ENCODE data around the gene FMNL3. TPM values are rescaled to one million over a fixed set of nuclear protein-coding genes. Genes with fewer than 3 reads are reported as not detected.

Gene FMNL3
- total and polyA plus RNA-seq, 9 donors: 19.9 to 39.3 (median 26.3) TPM

DNA sequence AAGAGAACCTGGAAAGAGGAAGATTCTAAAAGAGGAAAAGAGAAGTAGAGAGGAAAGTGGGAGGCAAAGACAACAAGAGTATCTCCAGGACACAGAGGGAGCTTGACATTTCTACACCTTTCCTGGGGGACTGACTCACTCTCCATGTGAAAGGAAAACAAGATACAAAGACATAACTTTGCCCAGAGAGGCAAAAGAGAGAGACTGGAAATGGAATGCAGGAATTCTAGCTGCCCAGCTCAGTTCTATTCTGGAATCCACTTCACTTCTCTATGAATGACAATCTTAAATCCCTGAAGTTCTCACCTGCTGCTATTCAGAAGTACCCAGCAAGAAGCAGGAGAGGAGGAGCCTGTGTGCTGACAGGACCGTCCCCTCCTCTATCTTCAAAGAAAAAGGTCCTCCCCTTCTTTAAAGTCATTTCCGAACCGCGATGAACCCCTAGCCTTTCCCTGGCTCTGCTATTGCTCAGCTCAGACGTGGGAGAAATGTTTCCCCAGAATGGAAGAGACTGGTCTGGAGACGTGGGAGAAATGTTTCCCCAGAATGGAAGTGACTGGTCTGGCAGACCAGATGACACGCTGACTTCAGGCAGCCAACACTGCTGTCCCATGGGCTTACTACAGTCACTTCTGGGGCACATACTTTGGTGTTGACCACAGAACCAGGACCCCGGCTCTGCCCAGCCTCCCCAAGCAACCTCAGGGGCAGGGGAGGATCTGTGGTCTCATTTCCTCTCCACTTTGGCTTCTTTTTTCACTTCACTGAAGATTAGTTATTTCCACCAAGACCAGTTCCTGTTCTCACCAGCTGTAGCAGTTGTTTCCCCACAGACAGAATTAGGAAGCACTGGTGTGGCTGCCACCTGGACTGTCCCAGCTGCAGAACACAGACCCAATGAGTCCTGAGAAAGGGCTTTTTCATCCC lies 8.3 kb downstream of the FMNL3 start:
- H3K27ac ChIP-seq (ENCODE audit: low read length): peak overlapping the region; percentile 81
- peak overlapping the region; percentile 13 for H3K4me3 ChIP-seq (ENCODE audit: low read length)
- peaks cover 30% of the 10 kb centered on the region for H3K4me1 ChIP-seq (ENCODE audit: control insufficient read depth, insufficient read depth, low read length)
- no peaks in the 10 kb centered on the region for H3K27me3 ChIP-seq (ENCODE audit: control insufficient read depth, insufficient read depth, low read length)
- peak; percentile 83 for DNase-seq
- WGBS (ENCODE audit: insufficient coverage): 12% methylated on average over 3 of the region's 8 CpGs
- H3K36me3 ChIP-seq (ENCODE audit: control insufficient read depth, insufficient read depth, low read length): no peaks in the 10 kb centered on the region
- no peaks in the 10 kb centered on the region for H3K9me3 ChIP-seq (replicated peaks; ENCODE audit: control insufficient read depth, low read depth, low read length)

DNA sequence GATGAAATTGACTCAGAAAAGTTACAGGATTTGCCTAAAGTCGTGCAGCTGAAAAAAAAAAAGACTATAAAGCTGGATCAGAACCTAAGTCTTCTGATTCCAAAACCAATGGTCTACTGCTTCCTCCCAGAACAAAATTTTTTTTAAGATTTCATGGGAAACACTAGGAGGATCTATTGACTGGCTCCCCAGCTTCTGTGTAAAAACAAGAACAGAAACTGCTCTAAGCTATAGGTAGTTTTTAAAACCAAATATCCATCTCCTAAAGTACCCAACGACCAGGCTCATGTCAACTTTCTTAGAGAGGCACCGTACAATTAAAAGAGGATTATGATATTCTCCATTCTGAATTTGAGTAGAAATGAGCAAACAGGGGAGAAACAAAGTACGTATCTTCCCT lies 9.4 kb downstream of the FMNL3 start:
- Histone ChIP-seq H3K9me3 (replicated peaks; ENCODE audit: control insufficient read depth, low read depth, low read length) (no peaks in the 10 kb centered on the region), H3K4me3 (ENCODE audit: low read length) (no peak overlapping the region), H3K27ac (ENCODE audit: low read length) (no peak overlapping the region), H3K36me3 (ENCODE audit: control insufficient read depth, insufficient read depth, low read length) (no peaks in the 10 kb centered on the region), H3K4me1 (ENCODE audit: control insufficient read depth, insufficient read depth, low read length) (peaks cover 20% of the 10 kb centered on the region), H3K27me3 (ENCODE audit: control insufficient read depth, insufficient read depth, low read length) (no peaks in the 10 kb centered on the region)
- no CpG with 5 or more reads among the region's 4 CpGs for WGBS (ENCODE audit: insufficient coverage)
- DNase-seq: no peak

- Histone ChIP-seq H3K27ac (ENCODE audit: low read length) (no peak overlapping the region), H3K36me3 (ENCODE audit: control insufficient read depth, insufficient read depth, low read length) (no peaks in the 10 kb centered on the region), H3K4me3 (ENCODE audit: low read length) (no peak overlapping the region), H3K27me3 (ENCODE audit: control insufficient read depth, insufficient read depth, low read length) (no peaks in the 10 kb centered on the region), H3K9me3 (replicated peaks; ENCODE audit: control insufficient read depth, low read depth, low read length) (no peaks in the 10 kb centered on the region), H3K4me1 (ENCODE audit: control insufficient read depth, insufficient read depth, low read length) (peaks cover 13% of the 10 kb centered on the region)
- DNase-seq: no peak
Observed at GRCh38 chr12:49696723-49697122, 10.5 kb downstream of the FMNL3 start.

DNA sequence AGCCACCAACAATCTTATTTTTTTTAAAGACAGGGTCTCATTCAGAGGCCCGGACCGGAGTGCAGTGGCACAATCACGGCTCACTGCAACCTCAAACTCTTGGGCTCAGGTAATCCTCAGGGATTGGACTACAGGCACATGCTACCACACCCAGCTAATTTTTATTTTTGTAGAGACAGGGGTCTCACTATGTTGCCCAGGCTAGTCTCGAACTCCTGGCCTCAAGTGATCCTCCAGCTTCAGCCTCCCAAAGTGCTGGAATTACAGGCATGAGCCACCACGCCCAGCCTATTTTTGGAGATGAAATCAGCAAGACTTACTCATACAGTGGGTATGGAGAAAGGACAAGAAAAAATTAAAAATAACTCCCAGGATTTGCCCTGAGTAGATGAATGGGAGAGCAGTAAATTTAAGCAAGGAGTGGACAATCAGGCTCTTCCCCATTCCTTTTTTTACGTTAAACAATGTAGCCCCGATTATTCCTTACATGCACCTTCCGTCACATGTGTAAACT lies 13.2 kb downstream of the FMNL3 start:
- H3K27ac ChIP-seq (ENCODE audit: low read length): no peak overlapping the region
- H3K36me3 ChIP-seq (ENCODE audit: control insufficient read depth, insufficient read depth, low read length): no peaks in the 10 kb centered on the region
- peaks cover 14% of the 10 kb centered on the region for H3K4me1 ChIP-seq (ENCODE audit: control insufficient read depth, insufficient read depth, low read length)
- WGBS (ENCODE audit: insufficient coverage): 100% methylated on average over 3 of the region's 8 CpGs
- DNase-seq: no peak
- H3K27me3 ChIP-seq (ENCODE audit: control insufficient read depth, insufficient read depth, low read length): no peaks in the 10 kb centered on the region
- no peaks in the 10 kb centered on the region for H3K9me3 ChIP-seq (replicated peaks; ENCODE audit: control insufficient read depth, low read depth, low read length)
- no peak overlapping the region for H3K4me3 ChIP-seq (ENCODE audit: low read length)

DNA sequence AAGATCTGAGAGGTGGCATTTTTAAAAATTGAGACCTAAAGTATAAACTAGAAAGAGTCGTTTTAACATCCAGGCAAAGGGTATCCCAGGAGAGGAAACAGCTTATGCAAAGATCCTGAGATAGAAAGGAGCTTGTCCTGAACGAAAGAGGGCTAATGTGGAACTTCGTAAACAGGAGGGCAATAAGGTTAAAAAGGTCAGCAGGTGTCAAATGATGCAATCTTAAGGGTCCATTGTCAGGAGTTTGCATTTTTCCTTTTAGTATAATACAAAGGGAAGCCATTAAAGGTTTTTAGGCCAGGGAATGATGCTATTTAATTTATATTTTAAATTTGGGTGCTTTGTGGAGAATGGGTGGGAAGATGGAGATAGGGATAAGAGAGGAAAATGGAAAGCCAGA lies 14.4 kb downstream of the FMNL3 start:
- Histone ChIP-seq H3K4me1 (ENCODE audit: control insufficient read depth, insufficient read depth, low read length) (peaks cover 5% of the 10 kb centered on the region), H3K27ac (ENCODE audit: low read length) (no peak overlapping the region), H3K4me3 (ENCODE audit: low read length) (no peak overlapping the region), H3K36me3 (ENCODE audit: control insufficient read depth, insufficient read depth, low read length) (no peaks in the 10 kb centered on the region), H3K9me3 (replicated peaks; ENCODE audit: control insufficient read depth, low read depth, low read length) (no peaks in the 10 kb centered on the region), H3K27me3 (ENCODE audit: control insufficient read depth, insufficient read depth, low read length) (no peaks in the 10 kb centered on the region)
- WGBS (ENCODE audit: insufficient coverage): 67% methylated on average over 3 of the region's 3 CpGs
- no peak for DNase-seq

DNA sequence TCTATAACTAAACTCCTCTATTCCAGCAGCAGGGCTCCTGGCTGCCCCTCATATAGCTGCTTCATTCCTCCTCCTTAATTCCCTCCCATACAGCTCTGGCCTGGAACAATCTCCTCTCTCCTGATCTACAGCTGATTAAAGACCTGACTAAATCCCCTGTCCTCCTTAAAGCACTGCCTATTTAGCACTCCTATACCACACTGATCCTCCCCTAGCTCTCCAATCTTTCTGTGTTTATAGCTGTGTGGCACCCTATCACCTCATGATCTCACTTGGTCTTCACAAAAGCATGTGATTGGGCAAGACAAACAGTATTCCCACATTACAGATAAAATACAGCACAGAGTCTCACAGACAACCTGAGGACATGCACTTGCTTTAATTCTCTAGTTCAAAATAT lies 17.4 kb downstream of the FMNL3 start:
- Histone ChIP-seq H3K4me1 (ENCODE audit: control insufficient read depth, insufficient read depth, low read length) (peaks cover 6% of the 10 kb centered on the region), H3K27me3 (ENCODE audit: control insufficient read depth, insufficient read depth, low read length) (no peaks in the 10 kb centered on the region), H3K36me3 (ENCODE audit: control insufficient read depth, insufficient read depth, low read length) (no peaks in the 10 kb centered on the region), H3K4me3 (ENCODE audit: low read length) (no peak overlapping the region), H3K27ac (ENCODE audit: low read length) (no peak overlapping the region), H3K9me3 (replicated peaks; ENCODE audit: control insufficient read depth, low read depth, low read length) (no peaks in the 10 kb centered on the region)
- no peak for DNase-seq

DNA sequence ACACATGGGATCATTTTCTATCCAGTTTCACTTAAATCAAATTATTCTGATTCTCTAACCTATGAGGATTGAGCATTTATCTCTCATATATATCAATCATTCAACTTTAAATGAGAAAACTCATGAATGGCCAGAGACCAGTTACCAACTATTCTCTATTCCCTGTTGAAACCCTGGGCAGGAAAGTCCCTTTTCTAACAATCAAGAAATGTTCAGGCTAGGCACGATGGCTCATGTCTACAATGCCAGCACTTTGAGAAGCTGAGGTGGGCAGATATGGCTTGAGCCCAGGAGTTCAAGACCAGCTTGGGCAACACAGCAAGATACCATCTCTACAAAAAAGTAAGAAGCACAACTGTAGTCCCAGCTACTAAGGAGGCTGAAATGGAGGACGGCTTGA lies 18.0 kb downstream of the FMNL3 start:
- H3K4me1 ChIP-seq (ENCODE audit: control insufficient read depth, insufficient read depth, low read length): peaks cover 11% of the 10 kb centered on the region
- 83% methylated on average over 2 of the region's 2 CpGs for WGBS (ENCODE audit: insufficient coverage)
- no peaks in the 10 kb centered on the region for H3K36me3 ChIP-seq (ENCODE audit: control insufficient read depth, insufficient read depth, low read length)
- no peaks in the 10 kb centered on the region for H3K9me3 ChIP-seq (replicated peaks; ENCODE audit: control insufficient read depth, low read depth, low read length)
- no peaks in the 10 kb centered on the region for H3K27me3 ChIP-seq (ENCODE audit: control insufficient read depth, insufficient read depth, low read length)
- H3K27ac ChIP-seq (ENCODE audit: low read length): no peak overlapping the region
- no peak for DNase-seq
- no peak overlapping the region for H3K4me3 ChIP-seq (ENCODE audit: low read length)

DNA sequence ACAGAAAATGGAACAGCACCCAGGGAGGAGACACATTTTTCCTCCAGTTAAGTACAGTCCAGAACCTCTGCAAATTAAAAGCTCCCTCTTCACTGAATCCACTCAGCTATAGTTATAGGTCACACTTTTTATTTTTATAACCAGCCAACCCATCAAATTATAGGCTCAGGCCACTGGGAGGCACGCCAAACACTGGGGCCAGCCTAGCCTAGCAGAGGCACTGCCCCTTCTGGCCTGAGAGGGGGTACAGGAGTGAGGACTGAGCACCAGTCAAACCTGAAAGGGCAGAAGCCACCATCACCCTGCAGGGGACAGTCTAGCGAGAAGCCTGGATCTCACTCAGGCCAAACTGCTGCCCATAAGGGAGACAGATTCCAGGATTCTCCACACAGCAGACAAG lies 19.3 kb downstream of the FMNL3 start:
- no peak overlapping the region for H3K4me3 ChIP-seq (ENCODE audit: low read length)
- H3K27ac ChIP-seq (ENCODE audit: low read length): no peak overlapping the region
- H3K27me3 ChIP-seq (ENCODE audit: control insufficient read depth, insufficient read depth, low read length): no peaks in the 10 kb centered on the region
- H3K36me3 ChIP-seq (ENCODE audit: control insufficient read depth, insufficient read depth, low read length): no peaks in the 10 kb centered on the region
- DNase-seq: no peak
- peaks cover 19% of the 10 kb centered on the region for H3K4me1 ChIP-seq (ENCODE audit: control insufficient read depth, insufficient read depth, low read length)
- no peaks in the 10 kb centered on the region for H3K9me3 ChIP-seq (replicated peaks; ENCODE audit: control insufficient read depth, low read depth, low read length)
- 100% methylated on average over 1 of the region's 2 CpGs for WGBS (ENCODE audit: insufficient coverage)

- H3K4me3 ChIP-seq (ENCODE audit: low read length): no peak overlapping the region
- peaks cover 19% of the 10 kb centered on the region for H3K4me1 ChIP-seq (ENCODE audit: control insufficient read depth, insufficient read depth, low read length)
- WGBS (ENCODE audit: insufficient coverage): no CpG with 5 or more reads among the region's 5 CpGs
- H3K27ac ChIP-seq (ENCODE audit: low read length): no peak overlapping the region
- no peaks in the 10 kb centered on the region for H3K9me3 ChIP-seq (replicated peaks; ENCODE audit: control insufficient read depth, low read depth, low read length)
- no peaks in the 10 kb centered on the region for H3K36me3 ChIP-seq (ENCODE audit: control insufficient read depth, insufficient read depth, low read length)
- DNase-seq: no peak
- no peaks in the 10 kb centered on the region for H3K27me3 ChIP-seq (ENCODE audit: control insufficient read depth, insufficient read depth, low read length)
Observed at GRCh38 chr12:49684310-49684854, 22.8 kb downstream of the FMNL3 start.

GRCh38 chr12:49683599-49684309 lies 23.5 kb downstream of the FMNL3 start:
- Histone ChIP-seq H3K4me1 (ENCODE audit: control insufficient read depth, insufficient read depth, low read length) (peaks cover 17% of the 10 kb centered on the region), H3K27me3 (ENCODE audit: control insufficient read depth, insufficient read depth, low read length) (no peaks in the 10 kb centered on the region), H3K4me3 (ENCODE audit: low read length) (no peak overlapping the region), H3K9me3 (replicated peaks; ENCODE audit: control insufficient read depth, low read depth, low read length) (no peaks in the 10 kb centered on the region), H3K27ac (ENCODE audit: low read length) (no peak overlapping the region), H3K36me3 (ENCODE audit: control insufficient read depth, insufficient read depth, low read length) (no peaks in the 10 kb centered on the region)
- WGBS (ENCODE audit: insufficient coverage): 51% methylated on average over 2 of the region's 3 CpGs
- no peak for DNase-seq
